Stimulated activated CD8-positive, alpha-beta memory T cell treated with anti-CD3 and anti-CD28 coated beads, Interleukin-12 subunit alpha, Interleukin-12 subunit beta, amount 100 ng/mL, for 4 hours (primary cell): ENCODE measurements around the gene SCT.
"Not testable (repeated sequence)": the region's sequence is repeated elsewhere in the genome, so short reads cannot be mapped to it uniquely, and the experiment has no call there.

Source experiments
- DNase-seq: peaks from one replicate; pipeline ENCODE4 v3.0.0-alpha.2; 2020; ENCODE audit warnings: low read depth

SCT gene, protein sequence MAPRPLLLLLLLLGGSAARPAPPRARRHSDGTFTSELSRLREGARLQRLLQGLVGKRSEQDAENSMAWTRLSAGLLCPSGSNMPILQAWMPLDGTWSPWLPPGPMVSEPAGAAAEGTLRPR

DNA sequence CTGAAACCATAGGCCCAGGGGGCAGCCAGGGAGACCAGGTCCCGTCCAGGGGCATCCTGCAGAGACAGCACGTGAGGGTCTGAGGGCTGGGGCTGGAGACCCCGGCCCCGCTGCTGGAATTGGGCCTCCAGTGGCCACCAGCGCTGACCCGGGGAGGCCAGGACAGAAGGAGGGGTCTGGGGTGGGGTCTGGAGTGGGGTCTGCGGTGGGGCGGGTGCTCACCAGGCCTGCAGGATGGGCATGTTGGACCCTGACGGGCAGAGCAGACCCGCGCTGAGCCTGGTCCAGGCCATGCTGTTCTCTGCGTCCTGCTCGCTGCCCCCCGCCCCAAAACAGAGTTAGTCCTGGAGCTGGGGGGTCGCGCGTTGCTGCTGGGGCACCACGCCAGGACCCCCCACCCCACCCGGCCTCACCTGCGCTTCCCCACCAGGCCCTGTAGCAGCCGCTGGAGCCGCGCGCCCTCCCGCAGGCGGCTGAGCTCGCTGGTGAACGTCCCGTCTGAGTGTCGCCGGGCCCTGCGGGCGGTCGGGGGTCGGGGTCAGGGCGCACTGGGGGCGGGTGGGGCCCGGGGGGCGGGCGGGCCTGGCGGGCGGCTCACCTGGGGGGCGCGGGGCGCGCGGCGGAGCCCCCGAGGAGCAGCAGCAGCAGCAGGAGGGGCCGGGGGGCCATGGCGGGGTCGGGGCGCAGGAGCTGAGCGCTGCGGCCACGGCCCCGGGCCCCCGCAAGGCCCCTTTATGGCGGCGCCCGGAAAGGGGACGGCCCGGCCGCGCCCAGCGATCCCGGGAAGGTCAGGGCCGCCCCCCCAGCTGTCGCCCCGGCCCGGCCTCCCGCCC is at the start of gene SCT:
Gene SCT, minus strand, starts transcription at position 707 of the 833 bp plus-strand sequence. Its CDS starts 38 bp downstream, at position 669.
- DNase-seq = no peak

DNA sequence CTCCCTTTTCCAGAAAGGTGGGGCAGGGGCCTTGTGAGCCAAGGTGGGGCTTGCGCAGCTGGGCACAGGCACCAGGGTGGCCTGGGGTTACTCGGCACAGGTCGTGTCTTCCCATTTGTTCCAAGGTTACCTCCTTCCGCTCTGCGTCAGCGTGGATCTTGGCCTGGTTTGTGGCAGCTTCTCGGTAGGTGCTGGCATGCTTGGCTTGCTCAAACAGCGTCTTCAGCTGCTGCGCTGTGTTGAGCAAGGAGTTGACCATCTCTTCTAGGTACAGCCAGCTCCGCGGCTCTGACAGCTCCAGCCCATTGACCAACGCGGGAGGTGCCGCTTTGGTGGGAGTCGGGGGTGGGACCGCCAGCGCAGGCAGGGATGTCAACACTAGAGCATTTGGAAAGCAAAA is 47.4 kb upstream of the SCT start:
- no peak for DNase-seq

DNA sequence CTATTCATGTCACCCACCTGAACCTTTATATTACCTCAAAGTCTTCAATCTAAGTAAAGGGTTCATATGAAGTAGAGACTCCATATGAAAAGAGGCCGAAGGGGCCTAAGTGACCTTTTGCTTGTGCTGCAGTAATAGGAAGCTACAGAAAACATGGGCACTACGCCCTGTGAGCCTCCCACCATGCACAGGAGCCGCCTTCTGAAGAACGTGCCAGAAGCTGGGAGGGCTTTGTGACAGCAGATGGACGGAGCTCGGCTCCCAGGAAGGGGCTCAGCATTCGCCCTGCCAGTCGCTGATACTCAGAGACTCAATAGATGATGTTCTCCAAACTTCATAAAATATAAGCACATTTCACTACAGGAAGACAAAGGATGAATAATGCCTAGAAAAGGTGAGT is 46.9 kb upstream of the SCT start:
- no peak for DNase-seq

DNA sequence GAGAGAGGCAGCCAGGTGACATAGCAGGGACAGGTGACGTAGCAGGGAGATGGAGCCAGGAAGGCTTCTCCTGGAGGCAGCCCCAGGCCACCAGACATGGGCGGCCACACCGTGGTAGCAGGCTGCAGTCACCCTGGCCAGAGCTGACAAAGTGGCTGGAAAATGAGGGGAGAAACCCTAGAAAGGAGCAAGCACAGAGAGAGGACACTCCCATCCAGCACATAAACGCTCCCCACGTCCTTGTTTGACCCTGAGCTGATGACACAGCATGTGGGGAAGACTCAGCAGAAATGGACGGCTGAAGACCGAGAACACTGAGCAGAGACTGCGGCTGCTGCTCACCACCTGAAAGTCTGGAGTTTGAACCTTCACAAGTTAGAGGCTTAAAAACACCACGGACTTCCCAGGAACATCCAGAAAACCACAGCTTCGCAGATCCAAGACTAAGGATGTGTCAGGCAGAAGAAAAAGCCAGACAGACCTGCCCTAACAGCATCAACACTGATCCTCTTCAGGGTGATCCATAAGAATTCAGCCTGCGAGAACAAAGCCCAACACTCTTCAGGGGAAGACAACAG is 38.8 kb upstream of the SCT start:
- no peak for DNase-seq

DNA sequence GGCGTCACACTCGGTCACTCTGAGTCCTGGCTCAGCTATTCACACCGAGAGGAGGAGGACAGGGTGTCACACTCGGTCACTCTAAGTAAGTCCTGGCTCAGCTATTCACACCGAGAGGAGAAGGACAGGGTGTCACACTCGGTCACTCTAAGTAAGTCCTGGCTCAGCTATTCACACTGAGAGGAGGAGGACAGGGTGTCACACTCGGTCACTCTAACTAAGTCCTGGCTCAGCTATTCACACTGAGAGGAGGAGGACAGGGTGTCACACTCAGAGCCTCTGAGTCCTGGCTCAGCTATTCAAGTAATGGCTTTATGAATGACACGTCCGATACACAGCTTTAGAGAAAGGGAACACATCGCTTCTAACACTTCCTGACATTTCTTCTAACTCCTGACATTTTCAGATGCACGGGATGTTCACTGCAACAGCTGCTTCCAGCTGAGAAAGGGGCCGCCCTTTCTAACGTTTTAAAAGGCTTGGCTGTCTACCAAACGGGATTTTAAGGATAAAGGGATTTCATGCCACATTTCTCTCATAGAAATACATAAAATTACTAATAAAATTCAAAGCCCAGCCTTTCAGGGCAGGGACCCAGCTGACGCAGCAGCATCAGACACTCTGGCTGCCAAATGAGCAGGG is 38.2 kb upstream of the SCT start:
- no peak for DNase-seq

DNA sequence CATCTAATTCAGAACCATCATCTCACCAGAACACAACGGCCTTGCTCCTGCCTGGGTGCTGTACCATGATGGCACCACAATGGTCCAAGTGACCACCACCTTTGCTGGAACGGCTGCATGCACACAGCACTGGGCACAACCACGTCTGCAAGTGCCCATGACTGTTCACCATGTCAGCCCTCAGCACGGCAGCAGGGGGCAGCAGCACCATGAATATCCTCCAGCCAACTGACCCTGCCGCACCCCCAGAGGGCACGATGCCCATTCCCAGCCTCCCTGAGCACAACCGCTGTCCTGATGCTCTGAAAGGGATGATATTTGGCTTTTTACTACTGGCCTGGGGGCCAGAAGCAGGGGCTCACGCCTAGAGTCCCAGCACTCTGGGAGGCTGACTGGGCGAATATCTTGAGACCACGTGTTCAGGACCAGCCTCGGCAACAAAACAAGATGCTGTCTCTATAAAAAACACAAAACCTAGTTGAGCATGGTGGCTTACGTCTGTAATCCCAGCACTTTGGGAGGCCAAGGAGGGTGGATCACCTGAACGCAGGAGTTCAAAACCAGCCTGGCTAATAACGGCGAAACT is 35.8 kb upstream of the SCT start:
- no peak for DNase-seq

DNA sequence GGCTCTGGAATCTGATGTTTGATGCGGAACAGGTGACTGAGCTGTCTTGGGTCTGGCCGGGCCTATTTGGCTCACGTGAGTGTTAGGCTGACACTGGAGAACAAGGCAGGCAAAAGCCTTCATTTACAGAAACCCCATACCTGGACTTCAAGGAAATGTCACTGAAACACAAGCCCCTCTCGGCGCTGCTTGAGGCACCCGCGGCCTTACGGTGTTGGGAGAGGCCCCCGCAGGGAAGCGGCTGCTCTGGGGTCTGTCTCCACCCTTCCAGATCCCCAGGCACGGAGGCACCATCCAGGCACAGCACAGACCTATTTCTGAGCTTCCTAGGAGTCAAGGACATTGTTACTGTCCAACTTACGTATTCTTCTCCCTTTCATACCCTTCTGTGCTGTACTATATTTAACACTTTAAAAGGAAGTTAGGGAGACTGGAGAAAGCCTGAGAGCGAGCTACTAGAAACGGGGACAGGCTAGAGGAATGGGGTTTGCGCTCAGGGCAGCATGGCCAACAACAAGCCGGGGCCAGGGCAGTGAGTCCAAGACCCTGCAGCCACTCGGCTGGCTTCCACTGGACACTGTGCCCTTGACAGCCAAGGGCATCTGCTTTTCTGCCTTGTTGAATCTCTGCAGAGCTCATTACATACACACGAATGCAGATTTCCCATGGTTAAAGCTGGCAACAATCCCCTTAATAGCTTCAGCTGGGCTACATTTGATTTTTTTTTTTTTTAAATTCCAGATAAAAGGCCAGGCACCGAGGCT is 33.9 kb upstream of the SCT start:
- no peak for DNase-seq

DNA sequence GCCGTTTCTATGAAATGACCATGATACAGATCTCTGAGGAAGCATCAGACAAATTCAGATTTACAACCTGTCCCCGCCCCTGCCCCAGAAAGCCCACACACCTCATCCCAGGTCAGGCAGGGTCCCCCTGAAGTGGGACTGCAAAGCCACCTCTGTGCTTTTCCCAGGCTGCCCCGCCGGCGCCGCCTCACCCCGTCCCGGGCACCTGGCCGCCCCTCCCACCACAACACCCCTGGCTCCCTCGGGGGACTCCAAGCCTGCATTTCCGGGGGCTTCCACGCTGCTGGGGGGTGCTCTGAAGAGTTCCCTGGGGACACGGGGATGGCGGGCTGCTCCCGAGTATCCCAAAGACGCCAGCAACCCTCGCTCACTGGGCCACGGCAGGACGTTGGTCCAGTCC is 33.3 kb upstream of the SCT start:
- DNase-seq = no peak

DNA sequence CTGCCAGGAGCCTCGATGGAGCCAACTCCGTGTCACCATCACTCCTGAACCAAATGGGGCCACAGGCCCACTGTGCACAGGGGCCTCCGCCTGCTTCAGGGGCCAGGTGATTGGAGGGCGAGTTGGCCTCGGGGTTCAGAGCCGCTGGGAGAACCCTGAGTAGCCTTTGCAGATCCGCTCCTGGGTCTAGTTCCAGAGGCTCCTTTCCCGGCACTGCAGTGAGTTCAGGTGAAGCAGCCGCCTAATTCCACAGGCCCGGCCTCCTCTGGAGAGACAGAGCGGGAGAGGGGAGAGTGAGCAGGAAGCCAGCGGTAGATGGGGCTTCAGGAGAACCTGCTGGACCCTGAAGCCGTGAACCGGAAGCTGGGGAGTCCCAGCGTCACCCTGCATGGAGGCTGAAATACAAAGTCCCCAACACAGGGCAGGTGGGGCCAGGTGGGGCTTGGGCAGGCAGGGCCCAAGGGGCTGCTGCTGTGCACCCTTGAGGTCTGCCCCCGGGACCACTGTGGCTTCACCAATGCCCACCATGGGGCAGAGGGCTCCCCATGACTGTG is 32.6 kb upstream of the SCT start:
- no peak for DNase-seq

DNA sequence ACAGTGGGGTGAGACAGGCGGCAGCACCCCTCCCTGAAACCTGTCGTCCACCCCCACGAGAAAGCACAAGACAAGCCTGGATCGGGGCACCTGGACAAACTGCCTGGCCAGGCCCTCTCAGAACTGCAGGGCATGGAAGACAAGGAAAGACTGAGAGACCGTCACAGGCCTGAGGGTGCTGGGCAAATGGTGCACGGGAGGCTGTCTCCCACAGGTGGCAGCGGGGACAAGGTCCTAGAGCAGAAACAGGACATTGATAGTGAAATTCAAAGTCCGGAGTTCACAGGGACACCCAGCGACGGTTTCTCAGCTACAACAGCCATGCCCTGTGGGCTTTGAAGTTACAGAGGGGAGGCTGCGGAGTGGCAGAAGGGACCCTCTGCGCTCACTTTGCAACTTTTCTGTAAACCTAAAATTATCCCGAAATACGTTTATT is 30.7 kb upstream of the SCT start:
- no peak for DNase-seq

DNA sequence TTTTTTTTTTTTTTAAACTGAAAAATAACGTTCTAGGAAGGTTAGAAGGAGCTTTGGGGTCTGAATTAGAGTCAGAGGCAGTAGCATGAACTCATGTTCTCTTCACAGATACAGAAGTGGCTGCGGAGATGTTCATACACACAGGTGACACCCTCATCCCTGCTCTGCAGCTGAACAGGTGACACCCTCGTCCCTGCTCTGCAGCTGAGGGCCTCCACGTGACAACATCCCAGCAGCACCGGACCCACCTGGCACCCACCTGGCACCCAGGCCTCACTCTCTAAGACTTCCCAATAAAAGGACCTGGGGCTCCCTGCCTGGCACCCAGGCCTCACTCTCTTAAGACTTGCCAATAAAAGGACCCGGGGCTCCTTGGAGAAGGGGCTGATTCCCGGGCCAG is 29.9 kb upstream of the SCT start:
- DNase-seq = no peak

DNA sequence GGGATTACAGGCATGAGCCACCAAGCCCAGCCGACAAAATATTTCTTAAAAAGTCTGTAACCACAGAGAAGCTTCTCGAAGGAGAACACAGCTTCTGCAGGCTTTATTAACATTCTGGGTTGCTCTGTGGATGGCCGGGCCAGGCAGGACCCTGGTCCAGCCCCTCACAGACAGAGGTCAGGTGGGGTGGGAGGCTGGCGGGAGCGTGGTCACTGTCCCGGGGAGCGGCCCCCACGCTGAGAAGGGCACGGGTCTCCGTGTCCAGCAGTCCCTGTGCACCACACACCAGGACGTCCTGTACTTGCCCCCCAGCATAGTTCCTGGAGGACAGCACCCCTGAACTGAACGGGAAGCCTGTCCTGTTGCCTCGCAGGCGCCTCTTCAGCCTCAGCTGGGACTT is 29.4 kb upstream of the SCT start:
- no peak for DNase-seq

DNA sequence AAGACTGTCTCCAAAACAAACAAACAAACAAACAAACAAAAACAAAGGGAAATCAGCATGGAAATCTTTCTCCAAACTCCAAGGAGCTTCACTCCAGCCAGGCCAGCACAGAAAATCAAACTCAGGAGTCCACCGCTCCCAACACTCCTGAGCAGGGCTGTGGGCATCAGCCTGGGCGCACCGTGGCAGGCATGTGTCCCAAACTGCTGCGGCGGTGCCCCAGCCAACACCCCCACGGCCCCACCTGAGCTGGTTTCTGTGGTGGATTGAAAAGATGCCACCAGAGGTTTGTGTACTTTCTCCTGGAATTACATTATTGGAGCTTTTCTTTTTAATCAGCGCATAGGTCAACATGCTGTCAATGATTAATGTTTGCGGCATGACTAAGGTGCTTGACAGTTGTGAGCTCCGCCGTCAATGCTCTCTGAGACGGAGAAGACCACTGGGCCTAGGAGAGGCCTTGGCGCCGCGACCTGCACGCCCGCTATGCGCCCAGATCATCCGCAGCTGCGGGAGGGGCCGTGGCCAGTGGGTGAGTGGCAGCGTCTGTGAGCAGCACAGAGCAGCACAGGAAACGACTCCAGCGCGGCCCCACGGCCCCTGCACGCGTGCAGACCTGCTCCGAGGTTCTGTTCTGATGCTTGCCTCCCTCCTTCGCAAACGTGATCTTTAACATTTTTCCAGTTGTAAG is 28.2 kb upstream of the SCT start:
- no peak for DNase-seq

DNA sequence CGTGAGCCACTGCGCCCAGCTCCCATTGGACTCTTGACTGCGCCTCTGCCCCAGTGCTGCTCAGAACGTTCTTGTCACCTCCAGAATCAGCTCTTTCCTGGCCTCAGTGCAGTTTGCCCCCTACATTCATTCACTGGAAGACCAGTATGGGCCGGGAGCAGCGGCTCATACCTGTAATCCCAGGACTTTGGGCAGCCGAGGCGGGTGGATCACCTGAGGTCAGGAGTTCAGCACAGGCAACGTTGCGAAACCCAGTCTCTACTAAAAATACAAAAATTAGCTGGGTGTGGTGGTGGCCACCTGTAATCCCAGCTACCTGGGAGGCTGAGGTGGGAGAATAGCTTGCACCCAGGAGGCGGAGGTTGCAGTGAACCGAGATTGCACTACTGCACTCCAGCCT is 27.5 kb upstream of the SCT start:
- not testable (repeated sequence) for DNase-seq

DNA sequence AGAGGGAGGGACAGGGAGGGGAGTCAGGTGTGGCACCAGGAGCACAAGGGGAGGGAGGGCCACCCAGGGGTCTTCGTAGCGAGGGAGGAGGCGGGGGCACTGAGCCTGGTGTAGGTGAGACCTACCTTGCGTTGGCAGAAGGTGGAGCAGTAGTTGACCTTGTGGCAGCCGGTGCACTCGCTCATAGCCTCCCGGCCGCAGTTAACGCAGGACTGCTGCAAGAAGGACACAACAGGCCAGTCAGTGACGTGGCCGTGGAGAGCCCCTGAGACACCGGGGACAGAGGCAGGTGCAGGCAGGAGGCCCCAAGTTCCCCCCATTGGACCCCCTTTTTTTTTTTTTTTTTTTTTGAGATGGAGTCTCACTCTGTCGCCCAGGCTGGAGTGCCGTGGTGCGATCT is 26.9 kb upstream of the SCT start:
- DNase-seq = no peak

DNA sequence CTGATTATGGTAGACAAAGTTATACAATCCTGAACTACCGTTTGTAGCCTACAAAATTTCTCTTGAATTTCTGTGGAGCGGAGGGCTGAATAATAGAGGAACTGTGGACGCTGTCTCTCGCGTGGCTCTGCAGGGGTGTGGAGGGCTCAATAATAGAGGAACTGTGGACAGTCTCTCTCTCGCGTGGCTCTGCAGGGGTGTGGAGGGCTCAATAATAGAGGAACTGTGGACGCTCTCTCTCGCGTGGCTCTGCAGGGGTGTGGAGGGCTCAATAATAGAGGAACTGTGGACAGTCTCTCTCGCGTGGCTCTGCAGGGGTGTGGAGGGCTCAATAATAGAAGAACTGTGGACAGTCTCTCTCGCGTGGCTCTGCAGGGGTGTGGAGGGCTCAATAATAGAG is 26.2 kb upstream of the SCT start:
- DNase-seq = not testable (repeated sequence)

DNA sequence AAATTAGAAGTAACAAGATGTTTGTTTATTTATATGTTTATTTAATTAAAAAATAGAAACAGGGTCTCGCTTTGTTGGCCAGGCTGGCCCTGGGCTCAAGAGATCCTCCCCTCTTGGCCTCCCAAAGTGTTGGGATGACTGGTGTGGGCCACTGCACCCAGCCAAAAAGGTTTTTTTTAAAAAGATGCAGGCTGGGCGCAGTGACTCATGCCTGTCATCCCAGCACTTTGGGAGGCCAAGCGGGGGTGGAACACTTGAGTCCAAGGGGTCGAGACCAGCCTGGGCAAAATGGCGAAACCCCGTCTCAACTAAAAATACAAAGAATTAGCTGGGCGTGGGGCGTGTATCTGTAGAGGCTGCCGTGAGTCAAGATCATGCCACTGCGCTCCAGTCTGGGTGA is 23.5 kb upstream of the SCT start:
- DNase-seq = no peak

DNA sequence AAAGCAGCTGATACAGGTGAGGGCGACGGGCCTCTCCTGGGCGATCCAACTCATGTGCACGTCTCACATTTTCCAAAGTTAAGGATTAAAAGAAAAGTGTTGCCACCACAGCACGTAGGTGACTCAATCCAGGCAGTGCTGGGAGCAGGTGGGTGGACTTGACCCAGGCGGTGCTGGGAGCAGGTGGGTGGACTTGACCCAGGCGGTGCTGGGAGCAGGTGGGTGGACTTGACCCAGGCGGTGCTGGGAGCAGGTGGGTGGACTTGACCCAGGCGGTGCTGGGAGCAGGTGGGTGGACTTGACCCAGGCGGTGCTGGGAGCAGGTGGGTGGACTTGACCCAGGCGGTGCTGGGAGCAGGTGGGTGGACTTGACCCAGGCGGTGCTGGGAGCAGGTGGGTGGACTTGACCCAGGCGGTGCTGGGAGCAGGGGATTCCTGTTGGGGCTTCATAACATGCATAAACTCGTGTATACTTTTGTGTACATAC is 20.7 kb upstream of the SCT start:
- not testable (repeated sequence) for DNase-seq

DNA sequence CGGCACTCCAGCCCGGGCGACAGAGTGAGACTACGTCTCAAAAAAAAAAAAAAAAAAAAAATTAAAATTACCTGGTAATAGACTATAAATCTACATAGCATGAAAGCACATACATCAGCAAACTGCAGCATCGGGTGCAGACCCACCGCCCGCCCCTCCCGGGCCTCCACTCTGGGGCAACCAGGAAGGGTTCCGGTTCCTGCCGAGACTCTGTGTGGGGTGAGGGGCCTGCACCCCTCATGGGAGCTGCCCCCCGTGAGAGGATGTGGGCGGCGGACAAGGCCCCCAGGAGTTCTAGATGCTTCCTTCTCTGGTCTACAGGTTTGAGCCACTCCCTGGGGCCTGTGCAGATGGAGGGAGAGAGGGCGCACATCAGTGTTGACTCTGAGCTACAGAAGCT is 19.2 kb upstream of the SCT start:
- no peak for DNase-seq

DNA sequence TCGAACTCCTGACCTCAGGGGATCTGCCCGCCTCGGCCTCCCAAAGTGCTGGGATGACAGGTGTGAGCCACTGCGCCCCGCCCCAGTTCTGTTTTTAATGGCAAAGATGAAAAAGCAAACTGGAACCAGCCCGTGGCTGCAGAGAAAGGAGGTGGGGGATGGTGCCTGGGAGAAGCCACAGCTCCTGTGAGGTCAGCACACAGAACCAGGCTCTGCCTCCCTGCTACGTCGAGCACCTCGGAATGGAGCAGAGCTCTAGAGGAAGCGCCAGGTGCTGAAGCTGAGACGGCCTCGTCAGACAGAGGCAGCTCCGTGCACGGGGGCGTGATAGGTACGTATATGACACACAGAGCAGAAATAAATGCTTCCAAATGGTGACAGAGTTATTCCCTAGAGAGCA is 18.6 kb upstream of the SCT start:
- no peak for DNase-seq
